Measurements from ENCODE around the gene ATXN1.

DNA sequence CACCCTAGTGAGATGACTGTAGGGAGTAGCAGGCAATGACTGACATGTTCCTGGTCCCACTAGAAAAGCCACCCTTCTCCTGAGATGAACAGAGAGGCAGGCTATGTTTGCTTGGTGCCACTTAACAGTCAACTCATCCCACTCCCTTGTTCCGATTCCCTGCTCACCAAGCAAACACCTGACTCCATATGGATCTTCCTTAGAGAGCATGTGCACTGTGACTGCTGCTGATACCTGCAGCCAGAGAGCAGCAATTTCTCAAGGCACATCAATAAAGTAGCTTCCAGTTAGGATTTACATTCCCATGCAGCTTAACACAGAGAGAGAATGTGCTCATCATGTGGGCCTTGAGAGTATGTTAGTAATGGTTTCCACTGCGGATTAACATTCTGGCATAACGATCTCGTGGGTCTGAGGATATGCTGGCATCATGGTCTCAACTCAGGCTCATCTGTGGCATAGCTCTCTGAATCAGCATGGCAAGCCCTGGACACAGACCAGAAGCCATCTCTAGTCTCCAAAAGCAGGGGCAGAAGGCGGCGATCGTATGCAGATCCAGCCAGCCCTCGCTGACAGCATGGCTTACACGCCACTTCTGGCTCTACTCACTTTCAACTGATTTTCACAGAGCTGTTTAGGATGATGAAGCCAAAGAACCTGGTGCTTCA lies 43.9 kb downstream of the ATXN1 start:
- TF ChIP-seq, protein P1, sequence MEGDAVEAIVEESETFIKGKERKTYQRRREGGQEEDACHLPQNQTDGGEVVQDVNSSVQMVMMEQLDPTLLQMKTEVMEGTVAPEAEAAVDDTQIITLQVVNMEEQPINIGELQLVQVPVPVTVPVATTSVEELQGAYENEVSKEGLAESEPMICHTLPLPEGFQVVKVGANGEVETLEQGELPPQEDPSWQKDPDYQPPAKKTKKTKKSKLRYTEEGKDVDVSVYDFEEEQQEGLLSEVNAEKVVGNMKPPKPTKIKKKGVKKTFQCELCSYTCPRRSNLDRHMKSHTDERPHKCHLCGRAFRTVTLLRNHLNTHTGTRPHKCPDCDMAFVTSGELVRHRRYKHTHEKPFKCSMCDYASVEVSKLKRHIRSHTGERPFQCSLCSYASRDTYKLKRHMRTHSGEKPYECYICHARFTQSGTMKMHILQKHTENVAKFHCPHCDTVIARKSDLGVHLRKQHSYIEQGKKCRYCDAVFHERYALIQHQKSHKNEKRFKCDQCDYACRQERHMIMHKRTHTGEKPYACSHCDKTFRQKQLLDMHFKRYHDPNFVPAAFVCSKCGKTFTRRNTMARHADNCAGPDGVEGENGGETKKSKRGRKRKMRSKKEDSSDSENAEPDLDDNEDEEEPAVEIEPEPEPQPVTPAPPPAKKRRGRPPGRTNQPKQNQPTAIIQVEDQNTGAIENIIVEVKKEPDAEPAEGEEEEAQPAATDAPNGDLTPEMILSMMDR (IDR thresholded peaks at IDR 0.05; ENCODE audit: control extremely low read depth in 1 of 3, insufficient read depth in 1 of 3, low read depth in 1 of 3, low read length in 3 of 3): no peak
- TF ChIP-seq BCL11A (IDR thresholded peaks at IDR 0.05; ENCODE audit: low read depth in 2 of 2, low read length in 2 of 2) (no peak), RFX5 (IDR thresholded peaks at IDR 0.05; ENCODE audit: borderline replicate concordance, low read depth, low read length) (no peak), SIX5 (IDR thresholded peaks at IDR 0.05; ENCODE audit: low read depth, low read length) (no peak)
